Suprapubic skin (tissue), 4 donors: ENCODE results near the gene FRYL.

Experiments used
- POLR2A ChIP-seq, 2 donors: fragments of 450-650 bp; IDR thresholded peaks; one replicate each; pipeline ENCODE4 v1.6.1; 2017; ENCODE audit warnings: antibody characterized with exemption in 2 of 2, mild to moderate bottlenecking in 2 of 2, moderate library complexity in 2 of 2
- POLR2AphosphoS5 ChIP-seq, 3 donors: sonication (generic); formaldehyde crosslinking; IDR thresholded peaks; one replicate each; pipeline ENCODE4 v1.6.1; 2017; ENCODE audit warnings: antibody characterized with exemption in 3 of 3
- TF ChIP-seq, protein P1 (sequence below), 2 donors: fragments of 200-600 bp in 1 of 2; fragments of 450-650 bp in 1 of 2; sonication (generic) in 1 of 2; IDR thresholded peaks; one replicate each; pipeline ENCODE4 v1.5.1; 2016 to 2019; ENCODE audit warnings: antibody characterized with exemption in 2 of 2, mild to moderate bottlenecking in 1 of 2, moderate library complexity in 1 of 2

DNA sequence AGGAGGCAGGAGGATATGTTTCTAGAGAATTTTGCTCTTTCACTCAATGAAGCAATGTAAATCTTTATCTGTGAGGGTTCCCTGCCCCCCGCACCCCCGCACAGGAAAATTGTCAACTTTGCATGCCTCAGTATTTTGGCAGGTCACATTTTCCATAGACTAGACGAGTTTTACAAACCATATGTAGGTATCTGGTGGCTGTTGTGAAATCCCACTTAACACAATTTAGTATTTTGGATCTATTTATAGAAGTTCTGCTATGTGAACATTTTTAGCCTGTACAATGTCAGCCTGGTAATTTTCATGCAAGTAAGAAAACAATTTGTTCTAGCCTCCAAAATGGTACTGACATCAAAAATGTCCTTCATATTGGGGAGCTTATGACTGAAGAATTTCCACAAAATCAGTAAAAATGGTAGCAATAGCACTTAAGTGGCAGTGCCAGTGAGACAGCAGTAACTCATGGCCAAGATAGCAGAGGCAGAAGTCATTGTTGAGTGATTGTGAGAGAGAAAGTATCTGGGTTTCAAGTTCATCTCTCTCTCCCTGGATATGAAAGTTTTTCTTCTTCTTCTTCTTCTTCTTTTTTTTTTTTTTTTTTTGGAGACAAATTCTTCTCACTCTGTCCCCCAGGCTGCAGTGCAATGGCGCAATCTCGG lies 12.4 kb upstream of the FRYL start:
- TF ChIP-seq POLR2A (IDR thresholded peaks at IDR 0.05) = no peak
- TF ChIP-seq, protein P1, sequence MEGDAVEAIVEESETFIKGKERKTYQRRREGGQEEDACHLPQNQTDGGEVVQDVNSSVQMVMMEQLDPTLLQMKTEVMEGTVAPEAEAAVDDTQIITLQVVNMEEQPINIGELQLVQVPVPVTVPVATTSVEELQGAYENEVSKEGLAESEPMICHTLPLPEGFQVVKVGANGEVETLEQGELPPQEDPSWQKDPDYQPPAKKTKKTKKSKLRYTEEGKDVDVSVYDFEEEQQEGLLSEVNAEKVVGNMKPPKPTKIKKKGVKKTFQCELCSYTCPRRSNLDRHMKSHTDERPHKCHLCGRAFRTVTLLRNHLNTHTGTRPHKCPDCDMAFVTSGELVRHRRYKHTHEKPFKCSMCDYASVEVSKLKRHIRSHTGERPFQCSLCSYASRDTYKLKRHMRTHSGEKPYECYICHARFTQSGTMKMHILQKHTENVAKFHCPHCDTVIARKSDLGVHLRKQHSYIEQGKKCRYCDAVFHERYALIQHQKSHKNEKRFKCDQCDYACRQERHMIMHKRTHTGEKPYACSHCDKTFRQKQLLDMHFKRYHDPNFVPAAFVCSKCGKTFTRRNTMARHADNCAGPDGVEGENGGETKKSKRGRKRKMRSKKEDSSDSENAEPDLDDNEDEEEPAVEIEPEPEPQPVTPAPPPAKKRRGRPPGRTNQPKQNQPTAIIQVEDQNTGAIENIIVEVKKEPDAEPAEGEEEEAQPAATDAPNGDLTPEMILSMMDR (IDR thresholded peaks at IDR 0.05) = no peak
- no peak for TF ChIP-seq POLR2AphosphoS5 (IDR thresholded peaks at IDR 0.05)
